ENCODE measurements around the gene PPM1N.

The PPM1N gene

GRCh38 chr19:45498411-45499195 is at the start of gene PPM1N:
TSS of gene PPM1N (plus strand) at chr19:45498443. CDS start at chr19:45498473, 30 bp downstream.
- no peak for DNase-seq (ENCODE audit: low read depth)

GRCh38 chr19:45448887-45449299 is 49.4 kb upstream of the PPM1N start:
- no peak for DNase-seq (ENCODE audit: low read depth)

GRCh38 chr19:45450012-45450333 is 48.3 kb upstream of the PPM1N start:
- no peak for DNase-seq (ENCODE audit: low read depth)

GRCh38 chr19:45451131-45451849 is 47.0 kb upstream of the PPM1N start:
- no peak for DNase-seq (ENCODE audit: low read depth)

GRCh38 chr19:45451850-45452387 is 46.3 kb upstream of the PPM1N start:
- no peak for DNase-seq (ENCODE audit: low read depth)

- DNase-seq (ENCODE audit: low read depth), result peak; percentile 97
Observed at GRCh38 chr19:45455707-45456499, 42.3 kb upstream of the PPM1N start.

GRCh38 chr19:45456500-45456815 is 41.8 kb upstream of the PPM1N start:
- no peak for DNase-seq (ENCODE audit: low read depth)

GRCh38 chr19:45457776-45458175 is 40.5 kb upstream of the PPM1N start:
- DNase-seq (ENCODE audit: low read depth), result no peak

GRCh38 chr19:45460807-45461347 is 37.4 kb upstream of the PPM1N start:
- DNase-seq (ENCODE audit: low read depth), result no peak

GRCh38 chr19:45462174-45462573 is 36.1 kb upstream of the PPM1N start:
- no peak for DNase-seq (ENCODE audit: low read depth)

GRCh38 chr19:45463241-45463640 is 35.0 kb upstream of the PPM1N start:
- no peak for DNase-seq (ENCODE audit: low read depth)

- DNase-seq (ENCODE audit: low read depth), result no peak
Observed at GRCh38 chr19:45464274-45464673, 34.0 kb upstream of the PPM1N start.

- no peak for DNase-seq (ENCODE audit: low read depth)
Observed at GRCh38 chr19:45464852-45465441, 33.3 kb upstream of the PPM1N start.

GRCh38 chr19:45467115-45467455 is 31.2 kb upstream of the PPM1N start:
- DNase-seq (ENCODE audit: low read depth), result no peak

- peak; percentile 89 for DNase-seq (ENCODE audit: low read depth)
Observed at GRCh38 chr19:45467456-45468158, 30.6 kb upstream of the PPM1N start, which contains the start of gene FOSB. TSS of gene FOSB (plus strand) at chr19:45467996. CDS start at chr19:45468587, 591 bp downstream.

GRCh38 chr19:45468159-45468651 is 30.0 kb upstream of the PPM1N start:
- DNase-seq (ENCODE audit: low read depth), result no peak

GRCh38 chr19:45468803-45469131 is 29.5 kb upstream of the PPM1N start:
- no peak for DNase-seq (ENCODE audit: low read depth)

- peak; percentile 88 for DNase-seq (ENCODE audit: low read depth)
Observed at GRCh38 chr19:45469132-45469944, 28.9 kb upstream of the PPM1N start.

- no peak for DNase-seq (ENCODE audit: low read depth)
Observed at GRCh38 chr19:45469945-45470761, 28.1 kb upstream of the PPM1N start.

- no peak for DNase-seq (ENCODE audit: low read depth)
Observed at GRCh38 chr19:45470762-45471081, 27.5 kb upstream of the PPM1N start.

All from stromal cell of bone marrow (primary cell).